Stimulated activated CD8-positive, alpha-beta memory T cell treated with anti-CD3 and anti-CD28 coated beads, Interleukin-4, amount 100 ng/mL, for 1 hour (primary cell): ENCODE results near the gene TTC13.

Source experiments
- DNase-seq, 2 donors: peaks; one replicate each; pipeline ENCODE4 v3.0.0-alpha.2; 2020; ENCODE audit warnings: low read depth in 2 of 2, low spot score in 1 of 2

TTC13 gene

GRCh38 chr1:230909974-230910754 is 68.5 kb downstream of the TTC13 start:
- DNase-seq: no peak

GRCh38 chr1:230907472-230908205 is 71.0 kb downstream of the TTC13 start:
- no peak for DNase-seq

GRCh38 chr1:230906226-230906625 is 72.4 kb downstream of the TTC13 start:
- DNase-seq: no peak

- DNase-seq: no peak
These were observed 72.9 kb downstream of the TTC13 start for GRCh38 chr1:230905733-230906132.

GRCh38 chr1:230902349-230902923 is 76.2 kb downstream of the TTC13 start:
- DNase-seq: no peak

- DNase-seq: no peak
These were observed 77.0 kb downstream of the TTC13 start for GRCh38 chr1:230901671-230902070.

GRCh38 chr1:230900984-230901383 is 77.7 kb downstream of the TTC13 start:
- DNase-seq: no peak

- no peak for DNase-seq
These were observed 78.8 kb downstream of the TTC13 start for GRCh38 chr1:230899841-230900251.

GRCh38 chr1:230898748-230899147 is 79.9 kb downstream of the TTC13 start:
- no peak for DNase-seq

- no peak for DNase-seq
These were observed 80.5 kb downstream of the TTC13 start for GRCh38 chr1:230898144-230898543.

GRCh38 chr1:230896779-230897178 is 81.9 kb downstream of the TTC13 start:
- no peak for DNase-seq

GRCh38 chr1:230895452-230895851 is 83.2 kb downstream of the TTC13 start:
- DNase-seq: no peak

- DNase-seq: no peak
These were observed 84.0 kb downstream of the TTC13 start for GRCh38 chr1:230894664-230895063.

- no peak for DNase-seq
These were observed 84.6 kb downstream of the TTC13 start for GRCh38 chr1:230894032-230894431.

GRCh38 chr1:230892018-230892491 is 86.6 kb downstream of the TTC13 start:
- DNase-seq: no peak

GRCh38 chr1:230891413-230891812 is 87.2 kb downstream of the TTC13 start:
- DNase-seq: no peak

GRCh38 chr1:230884646-230885045 is 94.0 kb downstream of the TTC13 start:
- no peak for DNase-seq

GRCh38 chr1:230883967-230884366 is 94.7 kb downstream of the TTC13 start:
- DNase-seq: no peak

GRCh38 chr1:230879778-230880177 is 98.9 kb downstream of the TTC13 start:
- no peak for DNase-seq

GRCh38 chr1:230878591-230878990 is 100.1 kb downstream of the TTC13 start:
- no peak for DNase-seq

- DNase-seq: no peak
These were observed 100.6 kb downstream of the TTC13 start for GRCh38 chr1:230877924-230878590.
